Peyer's patch (tissue), 4 donors: Measurements from ENCODE around the gene GPD2.

Experiments used
- CTCF ChIP-seq, 6 experiments: fragments of 450-650 bp in 4 of 6; fragments of 200-600 bp in 2 of 6; sonication (generic) in 1 of 6; IDR thresholded peaks; one replicate each; pipeline ENCODE4 v1.5.1; 2017 to 2019; ENCODE audit warnings: antibody characterized with exemption in 6 of 6, mild to moderate bottlenecking in 3 of 6, moderate library complexity in 1 of 6
- POLR2A ChIP-seq, 2 donors: fragments of 450-650 bp; IDR thresholded peaks; one replicate each; pipeline ENCODE4 v1.5.1; 2017; ENCODE audit warnings: antibody characterized with exemption in 2 of 2, mild to moderate bottlenecking in 2 of 2, moderate library complexity in 2 of 2

GRCh38 chr2:156448766-156449165 is 12.6 kb downstream of the GPD2 start:
- TF ChIP-seq CTCF (IDR thresholded peaks at IDR 0.05) (no peak), POLR2A (IDR thresholded peaks at IDR 0.05) (no peak)
